ENCODE measurements around the gene BMPR1A.

DNA sequence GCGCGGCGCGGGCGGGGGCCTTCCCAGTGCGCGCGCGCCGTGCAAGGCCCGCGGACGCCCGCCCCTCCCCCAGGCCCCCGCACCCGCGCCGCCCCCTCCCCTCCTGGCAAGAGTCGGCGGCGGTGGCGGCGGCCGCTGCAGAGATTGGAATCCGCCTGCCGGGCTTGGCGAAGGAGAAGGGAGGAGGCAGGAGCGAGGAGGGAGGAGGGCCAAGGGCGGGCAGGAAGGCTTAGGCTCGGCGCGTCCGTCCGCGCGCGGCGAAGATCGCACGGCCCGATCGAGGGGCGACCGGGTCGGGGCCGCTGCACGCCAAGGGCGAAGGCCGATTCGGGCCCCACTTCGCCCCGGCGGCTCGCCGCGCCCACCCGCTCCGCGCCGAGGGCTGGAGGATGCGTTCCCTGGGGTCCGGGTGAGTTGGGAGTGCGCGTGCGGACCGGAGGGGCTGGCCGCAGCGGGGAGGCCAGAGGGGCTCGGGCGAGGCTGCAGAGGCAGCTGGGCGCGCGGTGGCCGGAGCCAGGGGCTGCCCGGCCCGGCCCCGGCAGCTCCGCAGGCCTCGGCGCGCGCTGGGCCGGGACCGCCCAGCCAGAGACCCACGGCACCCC lies at the start of gene BMPR1A:
- TF ChIP-seq, protein P1, sequence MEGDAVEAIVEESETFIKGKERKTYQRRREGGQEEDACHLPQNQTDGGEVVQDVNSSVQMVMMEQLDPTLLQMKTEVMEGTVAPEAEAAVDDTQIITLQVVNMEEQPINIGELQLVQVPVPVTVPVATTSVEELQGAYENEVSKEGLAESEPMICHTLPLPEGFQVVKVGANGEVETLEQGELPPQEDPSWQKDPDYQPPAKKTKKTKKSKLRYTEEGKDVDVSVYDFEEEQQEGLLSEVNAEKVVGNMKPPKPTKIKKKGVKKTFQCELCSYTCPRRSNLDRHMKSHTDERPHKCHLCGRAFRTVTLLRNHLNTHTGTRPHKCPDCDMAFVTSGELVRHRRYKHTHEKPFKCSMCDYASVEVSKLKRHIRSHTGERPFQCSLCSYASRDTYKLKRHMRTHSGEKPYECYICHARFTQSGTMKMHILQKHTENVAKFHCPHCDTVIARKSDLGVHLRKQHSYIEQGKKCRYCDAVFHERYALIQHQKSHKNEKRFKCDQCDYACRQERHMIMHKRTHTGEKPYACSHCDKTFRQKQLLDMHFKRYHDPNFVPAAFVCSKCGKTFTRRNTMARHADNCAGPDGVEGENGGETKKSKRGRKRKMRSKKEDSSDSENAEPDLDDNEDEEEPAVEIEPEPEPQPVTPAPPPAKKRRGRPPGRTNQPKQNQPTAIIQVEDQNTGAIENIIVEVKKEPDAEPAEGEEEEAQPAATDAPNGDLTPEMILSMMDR (conservative IDR thresholded peaks at IDR 0.05; ENCODE audit: low read depth in 2 of 2): no peak
- TF ChIP-seq POLR2AphosphoS5 (IDR thresholded peaks at IDR 0.05; ENCODE audit: low read depth) (peak; percentile 53), EZH2 (IDR thresholded peaks at IDR 0.05; ENCODE audit: low read depth, unreplicated experiment) (no peak), EZH2phosphoT487 (IDR thresholded peaks at IDR 0.05; ENCODE audit: unreplicated experiment) (no peak), JUNB (IDR thresholded peaks at IDR 0.05; ENCODE audit: unreplicated experiment) (no peak), STAT1 (IDR thresholded peaks at IDR 0.05; ENCODE audit: unreplicated experiment) (no peak), CREB1 (CRISPR knock-in tag; IDR thresholded peaks at IDR 0.05; ENCODE audit: low read depth) (no peak)
- TF ChIP-seq, protein P2, sequence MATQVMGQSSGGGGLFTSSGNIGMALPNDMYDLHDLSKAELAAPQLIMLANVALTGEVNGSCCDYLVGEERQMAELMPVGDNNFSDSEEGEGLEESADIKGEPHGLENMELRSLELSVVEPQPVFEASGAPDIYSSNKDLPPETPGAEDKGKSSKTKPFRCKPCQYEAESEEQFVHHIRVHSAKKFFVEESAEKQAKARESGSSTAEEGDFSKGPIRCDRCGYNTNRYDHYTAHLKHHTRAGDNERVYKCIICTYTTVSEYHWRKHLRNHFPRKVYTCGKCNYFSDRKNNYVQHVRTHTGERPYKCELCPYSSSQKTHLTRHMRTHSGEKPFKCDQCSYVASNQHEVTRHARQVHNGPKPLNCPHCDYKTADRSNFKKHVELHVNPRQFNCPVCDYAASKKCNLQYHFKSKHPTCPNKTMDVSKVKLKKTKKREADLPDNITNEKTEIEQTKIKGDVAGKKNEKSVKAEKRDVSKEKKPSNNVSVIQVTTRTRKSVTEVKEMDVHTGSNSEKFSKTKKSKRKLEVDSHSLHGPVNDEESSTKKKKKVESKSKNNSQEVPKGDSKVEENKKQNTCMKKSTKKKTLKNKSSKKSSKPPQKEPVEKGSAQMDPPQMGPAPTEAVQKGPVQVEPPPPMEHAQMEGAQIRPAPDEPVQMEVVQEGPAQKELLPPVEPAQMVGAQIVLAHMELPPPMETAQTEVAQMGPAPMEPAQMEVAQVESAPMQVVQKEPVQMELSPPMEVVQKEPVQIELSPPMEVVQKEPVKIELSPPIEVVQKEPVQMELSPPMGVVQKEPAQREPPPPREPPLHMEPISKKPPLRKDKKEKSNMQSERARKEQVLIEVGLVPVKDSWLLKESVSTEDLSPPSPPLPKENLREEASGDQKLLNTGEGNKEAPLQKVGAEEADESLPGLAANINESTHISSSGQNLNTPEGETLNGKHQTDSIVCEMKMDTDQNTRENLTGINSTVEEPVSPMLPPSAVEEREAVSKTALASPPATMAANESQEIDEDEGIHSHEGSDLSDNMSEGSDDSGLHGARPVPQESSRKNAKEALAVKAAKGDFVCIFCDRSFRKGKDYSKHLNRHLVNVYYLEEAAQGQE (IDR thresholded peaks at IDR 0.05; ENCODE audit: unreplicated experiment): no peak
- TF ChIP-seq, protein P3, sequence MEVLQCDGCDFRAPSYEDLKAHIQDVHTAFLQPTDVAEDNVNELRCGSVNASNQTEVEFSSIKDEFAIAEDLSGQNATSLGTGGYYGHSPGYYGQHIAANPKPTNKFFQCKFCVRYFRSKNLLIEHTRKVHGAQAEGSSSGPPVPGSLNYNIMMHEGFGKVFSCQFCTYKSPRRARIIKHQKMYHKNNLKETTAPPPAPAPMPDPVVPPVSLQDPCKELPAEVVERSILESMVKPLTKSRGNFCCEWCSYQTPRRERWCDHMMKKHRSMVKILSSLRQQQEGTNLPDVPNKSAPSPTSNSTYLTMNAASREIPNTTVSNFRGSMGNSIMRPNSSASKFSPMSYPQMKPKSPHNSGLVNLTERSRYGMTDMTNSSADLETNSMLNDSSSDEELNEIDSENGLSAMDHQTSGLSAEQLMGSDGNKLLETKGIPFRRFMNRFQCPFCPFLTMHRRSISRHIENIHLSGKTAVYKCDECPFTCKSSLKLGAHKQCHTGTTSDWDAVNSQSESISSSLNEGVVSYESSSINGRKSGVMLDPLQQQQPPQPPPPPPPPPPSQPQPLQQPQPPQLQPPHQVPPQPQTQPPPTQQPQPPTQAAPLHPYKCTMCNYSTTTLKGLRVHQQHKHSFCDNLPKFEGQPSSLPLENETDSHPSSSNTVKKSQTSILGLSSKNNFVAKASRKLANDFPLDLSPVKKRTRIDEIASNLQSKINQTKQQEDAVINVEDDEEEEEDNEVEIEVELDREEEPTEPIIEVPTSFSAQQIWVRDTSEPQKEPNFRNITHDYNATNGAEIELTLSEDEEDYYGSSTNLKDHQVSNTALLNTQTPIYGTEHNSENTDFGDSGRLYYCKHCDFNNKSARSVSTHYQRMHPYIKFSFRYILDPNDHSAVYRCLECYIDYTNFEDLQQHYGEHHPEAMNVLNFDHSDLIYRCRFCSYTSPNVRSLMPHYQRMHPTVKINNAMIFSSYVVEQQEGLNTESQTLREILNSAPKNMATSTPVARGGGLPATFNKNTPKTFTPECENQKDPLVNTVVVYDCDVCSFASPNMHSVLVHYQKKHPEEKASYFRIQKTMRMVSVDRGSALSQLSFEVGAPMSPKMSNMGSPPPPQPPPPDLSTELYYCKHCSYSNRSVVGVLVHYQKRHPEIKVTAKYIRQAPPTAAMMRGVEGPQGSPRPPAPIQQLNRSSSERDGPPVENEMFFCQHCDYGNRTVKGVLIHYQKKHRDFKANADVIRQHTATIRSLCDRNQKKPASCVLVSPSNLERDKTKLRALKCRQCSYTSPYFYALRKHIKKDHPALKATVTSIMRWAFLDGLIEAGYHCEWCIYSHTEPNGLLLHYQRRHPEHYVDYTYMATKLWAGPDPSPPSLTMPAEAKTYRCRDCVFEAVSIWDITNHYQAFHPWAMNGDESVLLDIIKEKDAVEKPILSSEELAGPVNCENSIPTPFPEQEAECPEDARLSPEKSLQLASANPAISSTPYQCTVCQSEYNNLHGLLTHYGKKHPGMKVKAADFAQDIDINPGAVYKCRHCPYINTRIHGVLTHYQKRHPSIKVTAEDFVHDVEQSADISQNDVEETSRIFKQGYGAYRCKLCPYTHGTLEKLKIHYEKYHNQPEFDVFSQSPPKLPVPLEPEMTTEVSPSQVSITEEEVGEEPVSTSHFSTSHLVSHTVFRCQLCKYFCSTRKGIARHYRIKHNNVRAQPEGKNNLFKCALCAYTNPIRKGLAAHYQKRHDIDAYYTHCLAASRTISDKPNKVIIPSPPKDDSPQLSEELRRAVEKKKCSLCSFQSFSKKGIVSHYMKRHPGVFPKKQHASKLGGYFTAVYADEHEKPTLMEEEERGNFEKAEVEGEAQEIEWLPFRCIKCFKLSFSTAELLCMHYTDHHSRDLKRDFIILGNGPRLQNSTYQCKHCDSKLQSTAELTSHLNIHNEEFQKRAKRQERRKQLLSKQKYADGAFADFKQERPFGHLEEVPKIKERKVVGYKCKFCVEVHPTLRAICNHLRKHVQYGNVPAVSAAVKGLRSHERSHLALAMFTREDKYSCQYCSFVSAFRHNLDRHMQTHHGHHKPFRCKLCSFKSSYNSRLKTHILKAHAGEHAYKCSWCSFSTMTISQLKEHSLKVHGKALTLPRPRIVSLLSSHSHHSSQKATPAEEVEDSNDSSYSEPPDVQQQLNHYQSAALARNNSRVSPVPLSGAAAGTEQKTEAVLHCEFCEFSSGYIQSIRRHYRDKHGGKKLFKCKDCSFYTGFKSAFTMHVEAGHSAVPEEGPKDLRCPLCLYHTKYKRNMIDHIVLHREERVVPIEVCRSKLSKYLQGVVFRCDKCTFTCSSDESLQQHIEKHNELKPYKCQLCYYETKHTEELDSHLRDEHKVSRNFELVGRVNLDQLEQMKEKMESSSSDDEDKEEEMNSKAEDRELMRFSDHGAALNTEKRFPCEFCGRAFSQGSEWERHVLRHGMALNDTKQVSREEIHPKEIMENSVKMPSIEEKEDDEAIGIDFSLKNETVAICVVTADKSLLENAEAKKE (CRISPR knock-in tag; IDR thresholded peaks at IDR 0.05): no peak
- TF ChIP-seq, protein P4, sequence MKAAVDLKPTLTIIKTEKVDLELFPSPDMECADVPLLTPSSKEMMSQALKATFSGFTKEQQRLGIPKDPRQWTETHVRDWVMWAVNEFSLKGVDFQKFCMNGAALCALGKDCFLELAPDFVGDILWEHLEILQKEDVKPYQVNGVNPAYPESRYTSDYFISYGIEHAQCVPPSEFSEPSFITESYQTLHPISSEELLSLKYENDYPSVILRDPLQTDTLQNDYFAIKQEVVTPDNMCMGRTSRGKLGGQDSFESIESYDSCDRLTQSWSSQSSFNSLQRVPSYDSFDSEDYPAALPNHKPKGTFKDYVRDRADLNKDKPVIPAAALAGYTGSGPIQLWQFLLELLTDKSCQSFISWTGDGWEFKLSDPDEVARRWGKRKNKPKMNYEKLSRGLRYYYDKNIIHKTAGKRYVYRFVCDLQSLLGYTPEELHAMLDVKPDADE (IDR thresholded peaks at IDR 0.05): no peak
